ENCODE data around the gene NPBWR2. TPM values are rescaled to one million over a fixed set of nuclear protein-coding genes. Genes with fewer than 3 reads are reported as not detected.

The NPBWR2 gene
- total RNA-seq, 4 donors from 2014 or later, result not detected

GRCh38 chr20:64074184-64074789 is 33.1 kb downstream of the NPBWR2 start:
- Histone ChIP-seq H3K9me3 (no peaks in the 10 kb centered on the region), H3K4me3 (no peak overlapping the region), H3K36me3 (peaks cover 4 to 49% (median 10%) of the 10 kb centered on the region in 3 donors), H3K27ac (no peak overlapping the region), H3K4me1 (peaks cover 16 to 47% (median 29%) of the 10 kb centered on the region in 3 donors), H3K27me3 (no peaks in the 10 kb centered on the region)
- intact Hi-C loops (cut with DNase I), result no loop called here
- DNase-seq, result no peak
- TF ChIP-seq POLR2A (IDR thresholded peaks at IDR 0.05), result no peak
- TF ChIP-seq CTCF (IDR thresholded peaks at IDR 0.05), result no peak
- no CpG with 5 or more reads among the region's 28 CpGs for WGBS, 2 donors

GRCh38 chr20:64073476-64074183 is 33.7 kb downstream of the NPBWR2 start:
- Histone ChIP-seq H3K4me3 (no peak overlapping the region), H3K4me1 (peaks cover 10 to 40% (median 23%) of the 10 kb centered on the region in 3 donors), H3K27ac (no peak overlapping the region), H3K27me3 (no peaks in the 10 kb centered on the region), H3K9me3 (no peaks in the 10 kb centered on the region), H3K36me3 (peaks cover 4 to 49% (median 10%) of the 10 kb centered on the region in 3 donors)
- TF ChIP-seq POLR2A (IDR thresholded peaks at IDR 0.05) (no peak), CTCF (IDR thresholded peaks at IDR 0.05) (no peak)
- no peak for DNase-seq
- intact Hi-C loops (cut with DNase I), result no loop called here
- whole genome bisulfite sequencing, 2 donors, result 89% methylated on average over 9 of the region's 37 CpGs; no CpG with 5 or more reads in 1 of the 2 donors

- no peak overlapping the region for H3K4me3 ChIP-seq
- DNase-seq, result no peak
- H3K9me3 ChIP-seq, result no peaks in the 10 kb centered on the region
- H3K36me3 ChIP-seq, result peaks cover 4 to 49% (median 10%) of the 10 kb centered on the region in 3 donors
- intact Hi-C loops (cut with DNase I), result no loop called here
- H3K4me1 ChIP-seq, result peaks cover 0 to 30% (median 14%) of the 10 kb centered on the region in 3 donors
- WGBS, 2 donors, result 84% methylated on average over 6 of the region's 14 CpGs; no CpG with 5 or more reads in 1 of the 2 donors
- H3K27ac ChIP-seq, result no peak overlapping the region
- no peak for TF ChIP-seq POLR2A (IDR thresholded peaks at IDR 0.05)
- no peak for TF ChIP-seq CTCF (IDR thresholded peaks at IDR 0.05)
- no peaks in the 10 kb centered on the region for H3K27me3 ChIP-seq
Observed at GRCh38 chr20:64072498-64073063, 34.8 kb downstream of the NPBWR2 start.

- WGBS, 2 donors, result 65 to 91% methylated on average over 13 to 14 of the region's 30 CpGs
- Histone ChIP-seq H3K4me3 (no peak overlapping the region), H3K4me1 (peaks cover 3 to 27% (median 7%) of the 10 kb centered on the region in 3 donors), H3K27me3 (no peaks in the 10 kb centered on the region), H3K36me3 (peaks cover 4 to 49% (median 10%) of the 10 kb centered on the region in 3 donors), H3K9me3 (no peaks in the 10 kb centered on the region), H3K27ac (no peak overlapping the region)
- TF ChIP-seq CTCF (IDR thresholded peaks at IDR 0.05), result no peak
- no peak for TF ChIP-seq POLR2A (IDR thresholded peaks at IDR 0.05)
- no peak for DNase-seq
- intact Hi-C loops (cut with DNase I), result no loop called here
Observed at GRCh38 chr20:64071341-64072332, 35.7 kb downstream of the NPBWR2 start.
